Measurements from ENCODE around the gene RAD51. TPM values are rescaled to one million over a fixed set of nuclear protein-coding genes. Genes with fewer than 3 reads are reported as not detected.

The RAD51 gene
- total and polyA plus RNA-seq, 2 donors (not counting 3 experiments of a cell fraction or from before 2014, with no cell fraction given), result 11.1 to 30.9 TPM

DNA sequence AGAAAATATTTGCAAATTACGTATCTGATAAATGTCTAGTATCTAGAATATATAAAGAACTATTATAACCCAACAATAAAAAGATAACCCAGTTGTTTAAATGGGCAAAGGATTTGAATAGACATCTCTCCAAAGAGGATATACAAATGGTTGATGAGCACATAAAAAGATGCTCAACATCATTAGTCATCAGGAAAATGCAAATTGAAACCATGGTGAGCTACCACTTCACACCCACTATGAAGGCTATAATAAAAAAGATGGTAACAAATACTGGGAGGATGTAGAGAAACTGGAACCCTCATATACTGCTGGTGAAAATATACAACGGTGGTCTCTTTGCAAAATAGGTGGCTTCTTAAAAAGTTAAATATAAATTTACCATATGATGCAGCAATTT, 28.0 kb downstream of the RAD51 start:
- intact Hi-C loops (cut with micrococcal nuclease), result no loop called here
- Histone ChIP-seq H3K9me3 (replicated peaks; ENCODE audit: control insufficient read depth, insufficient read depth, low read length) (no peaks in the 10 kb centered on the region), H3K4me2 (ENCODE audit: insufficient read depth, low read length) (no peak overlapping the region), H3K4me1 (ENCODE audit: control insufficient read depth, extremely low read depth, insufficient read depth, low read length) (peaks cover 7% of the 10 kb centered on the region), H2AFZ (ENCODE audit: low read depth, low read length) (no peak overlapping the region), H3K27me3 (ENCODE audit: control insufficient read depth in 2 of 2, insufficient read depth in 2 of 2, low read length in 2 of 2) (no peaks in the 10 kb centered on the region), H4K20me1 (replicated peaks; ENCODE audit: control insufficient read depth, extremely low read depth, insufficient read depth, low read length) (no peaks in the 10 kb centered on the region), H3K4me3 (replicated peaks in 1 of 3; ENCODE audit: insufficient read depth in 1 of 3, low read depth in 1 of 3, low read length in 3 of 3) (no peak overlapping the region), H3K27ac (ENCODE audit: insufficient read depth, low read depth, low read length) (no peak overlapping the region), H3K36me3 (ENCODE audit: control insufficient read depth in 2 of 2, extremely low read depth in 1 of 2, insufficient read depth in 2 of 2, low read length in 2 of 2) (peaks cover 0 to 2% of the 10 kb centered on the region in 2 experiments), H3K9ac (replicated peaks; ENCODE audit: extremely low read depth, insufficient read depth, low read length) (no peak overlapping the region), H3K79me2 (ENCODE audit: control insufficient read depth, insufficient read depth, low read length) (no peaks in the 10 kb centered on the region), H3K9me1 (replicated peaks; ENCODE audit: control insufficient read depth, extremely low read depth, insufficient read depth, low read length) (no peaks in the 10 kb centered on the region)
- BruUV-seq (replicated peaks), result no TSS peak
- CTCF ChIA-PET, result interaction anchor here (1.2 to 1.7 kb wide), 3 partner anchors 8 to 16 kb away, joined by 3 to 5 read pairs (median 4); no protein-coding TSS in a partner anchor
- TF ChIP-seq JUN (IDR thresholded peaks at IDR 0.05; ENCODE audit: borderline replicate concordance, insufficient read depth, insufficient read length, low read depth), result no peak
- no peak for TF ChIP-seq POLR2AphosphoS5 (IDR thresholded peaks at IDR 0.05; ENCODE audit: insufficient read depth, low read depth, low read length)
- TF ChIP-seq GATA2 (IDR thresholded peaks at IDR 0.05; ENCODE audit: insufficient read depth, insufficient read length, low read depth, low read length), result no peak
- TF ChIP-seq, protein P1, sequence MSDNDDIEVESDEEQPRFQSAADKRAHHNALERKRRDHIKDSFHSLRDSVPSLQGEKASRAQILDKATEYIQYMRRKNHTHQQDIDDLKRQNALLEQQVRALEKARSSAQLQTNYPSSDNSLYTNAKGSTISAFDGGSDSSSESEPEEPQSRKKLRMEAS (IDR thresholded peaks at IDR 0.05; ENCODE audit: insufficient read depth, insufficient read length), result no peak
- TF ChIP-seq FOS (IDR thresholded peaks at IDR 0.05; ENCODE audit: borderline replicate concordance, insufficient read depth, low read length), result no peak
- TF ChIP-seq MYC (IDR thresholded peaks at IDR 0.05; ENCODE audit: low read depth, low read length), result no peak
- no peak for TF ChIP-seq POLR2A (IDR thresholded peaks at IDR 0.05; ENCODE audit: low read depth, low read length)
- TF ChIP-seq EZH2 (IDR thresholded peaks at IDR 0.05; ENCODE audit: borderline replicate concordance, low read depth, low read length, severe bottlenecking), result no peak
- no peak for TF ChIP-seq CTCF (IDR thresholded peaks at IDR 0.05; ENCODE audit: extremely low read depth in 1 of 2, insufficient read depth in 1 of 2, low read depth in 1 of 2, low read length in 2 of 2)
- POLR2A ChIA-PET, result no interaction called here
- FAIRE-seq, result no peak
- DNase-seq (ENCODE audit: low read depth, low spot score), result no peak
- dilution Hi-C loops (cut with MboI; ENCODE audit: extremely low pct_ligation_motif_present, low sequenced_read_pairs), result no loop called here
